Measurements from ENCODE around the gene CBX7. TPM values are rescaled to one million over a fixed set of nuclear protein-coding genes. Genes with fewer than 3 reads are reported as not detected.
A peak's percentile ranks its signal among the peaks of the same experiment; 100 is the strongest.

CBX7 gene
- total and polyA plus RNA-seq, 7 donors, result 12.2 to 52.9 (median 38.8) TPM

DNA sequence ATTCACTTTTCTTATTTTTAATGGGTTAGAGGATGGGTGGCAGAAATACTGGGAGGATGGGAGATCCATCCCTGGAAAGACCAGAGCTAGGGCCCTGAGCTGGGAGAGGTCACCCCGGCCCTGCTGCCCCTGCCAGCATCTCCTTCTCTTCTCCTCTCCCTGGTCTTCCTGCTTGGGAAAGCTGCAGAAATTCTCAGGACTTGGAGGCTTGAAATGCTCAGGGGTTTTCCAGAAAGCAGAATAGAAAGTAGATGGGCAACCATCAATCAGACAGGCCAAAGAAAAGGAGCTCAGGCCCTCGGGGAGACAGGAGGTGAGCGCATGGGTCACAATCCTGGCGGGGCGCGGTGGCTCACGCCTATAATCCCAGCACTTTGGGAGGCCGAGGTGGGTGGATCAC, 53.9 kb downstream of the CBX7 start:
- 81 to 89% (median 83%) methylated on average over 8 of the region's 8 CpGs for WGBS, 3 donors
- peaks cover 0 to 14% (median 2%) of the 10 kb centered on the region in 3 donors for H3K27me3 ChIP-seq (ENCODE audit: insufficient read depth in 3 of 3, low read length in 2 of 3)
- TF ChIP-seq, protein P1, sequence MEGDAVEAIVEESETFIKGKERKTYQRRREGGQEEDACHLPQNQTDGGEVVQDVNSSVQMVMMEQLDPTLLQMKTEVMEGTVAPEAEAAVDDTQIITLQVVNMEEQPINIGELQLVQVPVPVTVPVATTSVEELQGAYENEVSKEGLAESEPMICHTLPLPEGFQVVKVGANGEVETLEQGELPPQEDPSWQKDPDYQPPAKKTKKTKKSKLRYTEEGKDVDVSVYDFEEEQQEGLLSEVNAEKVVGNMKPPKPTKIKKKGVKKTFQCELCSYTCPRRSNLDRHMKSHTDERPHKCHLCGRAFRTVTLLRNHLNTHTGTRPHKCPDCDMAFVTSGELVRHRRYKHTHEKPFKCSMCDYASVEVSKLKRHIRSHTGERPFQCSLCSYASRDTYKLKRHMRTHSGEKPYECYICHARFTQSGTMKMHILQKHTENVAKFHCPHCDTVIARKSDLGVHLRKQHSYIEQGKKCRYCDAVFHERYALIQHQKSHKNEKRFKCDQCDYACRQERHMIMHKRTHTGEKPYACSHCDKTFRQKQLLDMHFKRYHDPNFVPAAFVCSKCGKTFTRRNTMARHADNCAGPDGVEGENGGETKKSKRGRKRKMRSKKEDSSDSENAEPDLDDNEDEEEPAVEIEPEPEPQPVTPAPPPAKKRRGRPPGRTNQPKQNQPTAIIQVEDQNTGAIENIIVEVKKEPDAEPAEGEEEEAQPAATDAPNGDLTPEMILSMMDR (IDR thresholded peaks at IDR 0.05), result no peak
- no peaks in the 10 kb centered on the region for H3K36me3 ChIP-seq (ENCODE audit: insufficient read depth in 1 of 2, low read depth in 1 of 2)
- DNase-seq (peak in 1 of 2 donors; percentile 6), ATAC-seq (no peak)
- H3K4me1 ChIP-seq, result no peaks in the 10 kb centered on the region
- intact Hi-C loops (cut with DNase I), result no loop called here
- no peaks in the 10 kb centered on the region for H3K9me3 ChIP-seq
- H3K27ac ChIP-seq, result no peak overlapping the region
- H3K4me3 ChIP-seq, result no peak overlapping the region

DNA sequence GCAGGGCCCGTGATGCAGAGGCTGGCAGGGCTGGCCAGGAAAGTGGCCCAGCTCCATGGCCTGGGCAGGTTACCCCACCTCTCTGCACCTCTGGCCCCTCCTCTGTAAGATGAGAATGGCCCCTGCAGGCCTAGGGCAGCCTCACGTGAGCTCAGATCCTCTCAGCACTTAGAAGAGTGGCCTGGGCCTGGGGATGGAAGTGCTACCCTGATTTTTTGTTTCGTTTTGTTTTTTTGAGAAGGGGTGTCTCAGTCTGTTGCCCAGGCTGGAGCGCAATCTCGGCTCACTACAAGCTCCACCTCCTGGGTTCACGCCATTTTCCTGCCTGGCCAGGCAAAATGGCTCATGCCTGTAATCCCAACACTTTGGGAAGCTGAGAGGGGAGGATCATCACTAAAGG, 54.5 kb downstream of the CBX7 start:
- intact Hi-C loops (cut with DNase I), result no loop called here
- Histone ChIP-seq H3K4me1 (no peaks in the 10 kb centered on the region), H3K27me3 (ENCODE audit: insufficient read depth in 3 of 3, low read length in 2 of 3) (peaks cover 0 to 14% (median 2%) of the 10 kb centered on the region in 3 donors), H3K4me3 (no peak overlapping the region), H3K27ac (no peak overlapping the region), H3K9me3 (no peaks in the 10 kb centered on the region), H3K36me3 (ENCODE audit: insufficient read depth in 1 of 2, low read depth in 1 of 2) (no peaks in the 10 kb centered on the region)
- ATAC-seq (no peak), DNase-seq (peak in 1 of 2 donors; percentile 28)
- TF ChIP-seq, protein P1 (IDR thresholded peaks at IDR 0.05), result no peak
- WGBS, 3 donors, result 62 to 73% (median 65%) methylated on average over 6 of the region's 6 CpGs

- 69 to 75% (median 69%) methylated on average over 9 of the region's 9 CpGs for WGBS, 3 donors
- no peak for ATAC-seq
- intact Hi-C loops (cut with DNase I), result no loop called here
- TF ChIP-seq, protein P1 (IDR thresholded peaks at IDR 0.05), result no peak
- H3K36me3 ChIP-seq (ENCODE audit: insufficient read depth in 1 of 2, low read depth in 1 of 2), result no peaks in the 10 kb centered on the region
- H3K27ac ChIP-seq, result no peak within 1 kb of the TSS
- H3K4me3 ChIP-seq, result no peak within 1 kb of the TSS
- peaks cover 0 to 14% (median 2%) of the 10 kb centered on the region in 3 donors for H3K27me3 ChIP-seq (ENCODE audit: insufficient read depth in 3 of 3, low read length in 2 of 3)
- H3K4me1 ChIP-seq, result no peaks in the 10 kb centered on the region
- no peaks in the 10 kb centered on the region for H3K9me3 ChIP-seq
- DNase-seq, result peak in 1 of 2 donors; percentile 44
Measured at GRCh38 chr22:39097098-39098020, 55.1 kb downstream of the CBX7 start, which contains the start of gene APOBEC3H. TSS of gene APOBEC3H (plus strand) at chr22:39097244. CDS start at chr22:39100279, 3,035 bp downstream.

DNA sequence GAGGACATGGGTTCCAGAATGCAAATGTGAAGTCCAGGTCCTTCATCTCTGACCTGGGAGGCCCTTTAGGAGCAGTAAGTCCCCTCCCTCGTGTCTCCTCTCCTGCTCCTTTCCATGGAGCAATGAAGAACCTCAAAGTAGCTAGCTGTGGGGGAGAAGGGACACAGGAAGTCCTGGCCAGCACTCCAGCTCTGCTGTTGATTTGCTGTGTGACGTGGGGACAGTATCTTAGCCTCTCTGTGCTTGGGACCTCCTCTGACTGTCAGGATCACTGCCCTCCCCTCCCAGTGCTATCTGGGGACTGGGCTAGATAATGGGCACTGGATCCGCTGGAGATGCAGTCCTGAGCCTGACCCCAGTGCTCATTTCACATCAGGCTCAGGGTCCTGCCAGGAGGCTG, 56.5 kb downstream of the CBX7 start:
- intact Hi-C loops (cut with DNase I), result no loop called here
- WGBS, 3 donors, result 76 to 80% (median 76%) methylated on average over 3 of the region's 3 CpGs
- TF ChIP-seq, protein P1 (IDR thresholded peaks at IDR 0.05), result no peak
- DNase-seq (peak in 1 of 2 donors; percentile 1), ATAC-seq (no peak)
- H3K4me1 ChIP-seq, result no peaks in the 10 kb centered on the region
- no peak overlapping the region for H3K4me3 ChIP-seq
- no peaks in the 10 kb centered on the region for H3K9me3 ChIP-seq
- H3K27me3 ChIP-seq (ENCODE audit: insufficient read depth in 3 of 3, low read length in 2 of 3), result peaks cover 0 to 16% (median 2%) of the 10 kb centered on the region in 3 donors
- H3K27ac ChIP-seq, result no peak overlapping the region
- no peaks in the 10 kb centered on the region for H3K36me3 ChIP-seq (ENCODE audit: insufficient read depth in 1 of 2, low read depth in 1 of 2)

Data from psoas muscle (tissue), 8 donors.